Stimulated activated CD4-positive, alpha-beta T cell treated with anti-CD3 and anti-CD28 coated beads, Interleukin-15, amount 100 ng/mL, for 1 hour (primary cell): ENCODE results near the gene GAK.
"Not testable (repeated sequence)": the region's sequence is repeated elsewhere in the genome, so short reads cannot be mapped to it uniquely, and the experiment has no call there.

ENCODE experiments used
- DNase-seq, 2 donors: peaks; one replicate each; pipeline ENCODE4 v3.0.0-alpha.2; 2020; ENCODE audit warnings: low read depth in 1 of 2, low spot score in 1 of 2

GAK gene

GRCh38 chr4:819401-820229 lies 112.5 kb downstream of the GAK start:
- no peak for DNase-seq

- DNase-seq: no peak
Measured at GRCh38 chr4:818106-818921, 113.8 kb downstream of the GAK start.

- DNase-seq: no peak
Measured at GRCh38 chr4:815464-816146, 116.5 kb downstream of the GAK start.

GRCh38 chr4:814312-814850 lies 117.7 kb downstream of the GAK start:
- no peak for DNase-seq

GRCh38 chr4:813900-814299 lies 118.2 kb downstream of the GAK start:
- DNase-seq: no peak

GRCh38 chr4:808860-809570 lies 123.1 kb downstream of the GAK start:
- DNase-seq: no peak

GRCh38 chr4:807792-808191 lies 124.3 kb downstream of the GAK start:
- no peak for DNase-seq

- not testable (repeated sequence) for DNase-seq
Measured at GRCh38 chr4:806979-807378, 125.1 kb downstream of the GAK start.

GRCh38 chr4:804804-805203 lies 127.3 kb downstream of the GAK start:
- DNase-seq: no peak

- no peak for DNase-seq
Measured at GRCh38 chr4:803884-804283, 128.2 kb downstream of the GAK start.

- DNase-seq: no peak
Measured at GRCh38 chr4:801436-802124, 130.5 kb downstream of the GAK start.
